Mesothelial cell of epicardium (in vitro differentiated cells): ENCODE results near the gene EYA3. TPM values are rescaled to one million over a fixed set of nuclear protein-coding genes. Genes with fewer than 3 reads are reported as not detected.

Experiments
- DNase-seq, 2 experiments: peaks; one replicate each; pipeline ENCODE4 v3.0.0; 2021; ENCODE audit warnings: low spot score in 2 of 2; ENCODE audit not compliant: unreplicated experiment in 2 of 2
- H3K27ac Mint-ChIP-seq: 2 replicates; pipeline ENCODE4 v1.8.0; 2021; ENCODE audit warnings: mixed read lengths
- H3K27me3 Mint-ChIP-seq: 2 replicates; pipeline ENCODE4 v1.8.0; 2021; ENCODE audit warnings: low read depth, mixed read lengths
- H3K36me3 Mint-ChIP-seq: 2 replicates; pipeline ENCODE4 v1.8.0; 2021; ENCODE audit warnings: mixed read lengths
- H3K4me1 Mint-ChIP-seq: 2 replicates; pipeline ENCODE4 v1.8.0; 2021; ENCODE audit warnings: mixed read lengths
- H3K4me3 Mint-ChIP-seq: 2 replicates; pipeline ENCODE4 v1.8.0; 2021; ENCODE audit warnings: mild to moderate bottlenecking, moderate library complexity, mixed read lengths
- H3K9me3 Mint-ChIP-seq: 2 replicates; pipeline ENCODE4 v1.8.0; 2021; ENCODE audit warnings: mixed read lengths
- total RNA-seq: library from RNA; stranded (reverse); gene quantifications from 3 replicates; pipeline ENCODE4 v1.2.1, GENCODE V29; 2021
- TF ChIP-seq, protein P1 (sequence below): fragments of 200-600 bp; sonication (generic); IDR thresholded peaks from one replicate; pipeline ENCODE4 v1.5.0; 2021; ENCODE audit warnings: antibody characterized with exemption; ENCODE audit not compliant: unreplicated experiment

EYA3 gene
- total RNA-seq, 1 donor from 2014 or later = 29.3 TPM

DNA sequence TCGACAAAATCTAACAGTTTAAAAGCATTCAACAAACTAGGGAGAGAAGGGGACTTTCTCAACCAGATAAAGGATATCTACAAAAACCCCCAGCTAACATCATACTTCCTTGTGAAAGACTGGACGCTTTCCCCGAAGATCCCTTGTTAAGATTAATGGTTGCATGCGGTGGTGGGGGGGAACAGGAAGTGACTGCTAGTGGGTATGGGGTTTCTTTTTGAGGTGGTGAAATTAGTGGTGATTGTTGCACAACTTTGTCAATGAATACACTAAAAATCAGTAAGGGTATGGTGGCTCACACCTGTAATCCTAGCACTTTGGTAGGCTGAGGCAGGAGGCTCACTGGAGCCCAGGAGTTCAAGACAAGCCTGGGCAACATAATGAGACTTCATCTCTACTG, 26.9 kb upstream of the EYA3 start:
- Mint-ChIP-seq H3K36me3 (no peaks in the 10 kb centered on the region), H3K9me3 (peaks cover 5% of the 10 kb centered on the region), H3K4me3 (no peak overlapping the region), H3K4me1 (no peaks in the 10 kb centered on the region), H3K27ac (no peak overlapping the region), H3K27me3 (peaks cover 2% of the 10 kb centered on the region)
- TF ChIP-seq, protein P1, sequence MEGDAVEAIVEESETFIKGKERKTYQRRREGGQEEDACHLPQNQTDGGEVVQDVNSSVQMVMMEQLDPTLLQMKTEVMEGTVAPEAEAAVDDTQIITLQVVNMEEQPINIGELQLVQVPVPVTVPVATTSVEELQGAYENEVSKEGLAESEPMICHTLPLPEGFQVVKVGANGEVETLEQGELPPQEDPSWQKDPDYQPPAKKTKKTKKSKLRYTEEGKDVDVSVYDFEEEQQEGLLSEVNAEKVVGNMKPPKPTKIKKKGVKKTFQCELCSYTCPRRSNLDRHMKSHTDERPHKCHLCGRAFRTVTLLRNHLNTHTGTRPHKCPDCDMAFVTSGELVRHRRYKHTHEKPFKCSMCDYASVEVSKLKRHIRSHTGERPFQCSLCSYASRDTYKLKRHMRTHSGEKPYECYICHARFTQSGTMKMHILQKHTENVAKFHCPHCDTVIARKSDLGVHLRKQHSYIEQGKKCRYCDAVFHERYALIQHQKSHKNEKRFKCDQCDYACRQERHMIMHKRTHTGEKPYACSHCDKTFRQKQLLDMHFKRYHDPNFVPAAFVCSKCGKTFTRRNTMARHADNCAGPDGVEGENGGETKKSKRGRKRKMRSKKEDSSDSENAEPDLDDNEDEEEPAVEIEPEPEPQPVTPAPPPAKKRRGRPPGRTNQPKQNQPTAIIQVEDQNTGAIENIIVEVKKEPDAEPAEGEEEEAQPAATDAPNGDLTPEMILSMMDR = no peak
- no peak for DNase-seq

DNA sequence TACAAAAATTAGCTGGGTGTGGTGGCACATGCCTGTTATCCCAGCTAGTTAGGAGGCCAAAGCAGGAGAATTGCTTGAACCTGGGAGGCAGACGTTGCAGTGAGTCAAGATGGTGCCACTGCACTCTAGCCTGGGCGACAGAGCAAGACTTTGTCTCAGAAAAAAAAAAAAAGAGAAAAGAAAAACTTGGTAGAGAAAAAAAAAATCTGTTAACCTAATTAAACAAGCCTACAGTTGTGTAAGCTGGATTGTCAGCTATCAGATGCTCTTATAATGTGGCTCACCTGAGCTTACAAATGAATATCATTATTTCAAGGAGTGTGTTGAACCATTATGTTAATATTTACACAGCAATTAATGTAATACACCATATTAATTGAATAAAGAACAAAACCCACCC, 26.4 kb upstream of the EYA3 start:
- Mint-ChIP-seq H3K9me3 (peaks cover 5% of the 10 kb centered on the region), H3K27me3 (peaks cover 2% of the 10 kb centered on the region), H3K36me3 (no peaks in the 10 kb centered on the region), H3K4me1 (no peaks in the 10 kb centered on the region), H3K4me3 (no peak overlapping the region), H3K27ac (no peak overlapping the region)
- TF ChIP-seq, protein P1 = no peak
- no peak for DNase-seq

DNA sequence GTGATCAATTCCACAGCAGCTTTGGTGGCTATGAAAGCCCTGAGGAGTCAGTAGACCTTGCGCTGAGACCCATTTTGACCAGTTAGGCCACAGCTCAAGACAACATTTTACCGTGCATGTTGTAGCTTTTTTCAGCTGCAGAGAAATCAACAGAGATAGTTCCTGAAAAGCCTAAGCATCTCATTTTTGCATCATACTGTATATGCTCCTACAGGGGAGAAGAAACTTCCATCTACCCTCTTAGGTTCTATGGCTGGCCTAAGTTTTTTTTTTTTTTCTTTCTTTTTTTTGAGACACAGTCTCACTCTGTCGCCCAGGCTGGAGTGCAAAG, 24.8 kb upstream of the EYA3 start:
- peaks cover 5% of the 10 kb centered on the region for H3K9me3 Mint-ChIP-seq
- H3K36me3 Mint-ChIP-seq = no peaks in the 10 kb centered on the region
- H3K4me1 Mint-ChIP-seq = no peaks in the 10 kb centered on the region
- no peak overlapping the region for H3K4me3 Mint-ChIP-seq
- H3K27me3 Mint-ChIP-seq = peaks cover 2% of the 10 kb centered on the region
- H3K27ac Mint-ChIP-seq = no peak overlapping the region
- TF ChIP-seq, protein P1 = no peak
- no peak for DNase-seq

DNA sequence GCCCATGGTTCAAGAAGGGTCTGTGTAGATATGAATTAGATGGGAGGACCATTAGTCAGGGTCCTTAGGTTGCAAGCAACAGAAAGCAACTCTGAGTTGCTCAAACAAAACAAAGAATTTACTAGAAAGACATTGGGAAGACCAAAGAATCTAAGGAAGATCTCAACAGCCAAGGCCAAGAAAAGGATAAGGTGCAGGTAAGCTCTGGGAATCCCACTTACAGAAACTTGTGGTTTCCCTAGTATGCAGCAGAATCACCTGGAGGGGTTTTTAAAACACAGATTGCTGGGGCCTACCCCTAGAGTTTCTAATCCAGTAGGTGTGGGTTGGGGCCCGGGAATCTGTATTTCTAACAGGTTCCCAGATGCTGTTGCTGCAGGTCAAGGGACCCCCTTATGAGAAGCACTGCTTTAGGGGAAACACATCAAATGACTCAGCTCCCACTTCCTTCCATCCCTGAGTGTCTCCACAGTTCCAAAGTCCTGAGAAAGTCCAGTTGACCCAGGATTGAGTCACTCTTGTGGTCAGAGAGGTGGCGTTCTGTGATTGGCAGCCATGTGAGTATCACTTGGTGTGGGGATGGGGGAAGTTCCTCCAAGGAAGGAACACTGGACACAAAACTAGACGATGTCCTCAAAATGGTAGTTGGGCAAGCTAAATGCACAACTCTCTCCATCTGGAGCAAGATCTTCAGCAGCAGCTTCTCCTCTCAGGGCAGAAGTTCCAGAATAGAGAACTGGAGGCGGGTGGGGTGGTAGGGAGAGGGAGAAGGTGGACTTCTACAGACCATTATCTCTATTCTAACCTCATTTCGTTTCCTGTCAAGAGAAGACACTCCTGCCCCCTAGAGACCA, 24.2 kb upstream of the EYA3 start:
- peaks cover 5% of the 10 kb centered on the region for H3K9me3 Mint-ChIP-seq
- TF ChIP-seq, protein P1 = no peak
- no peak overlapping the region for H3K4me3 Mint-ChIP-seq
- DNase-seq = no peak
- H3K4me1 Mint-ChIP-seq = no peaks in the 10 kb centered on the region
- no peak overlapping the region for H3K27ac Mint-ChIP-seq
- H3K27me3 Mint-ChIP-seq = peaks cover 2% of the 10 kb centered on the region
- H3K36me3 Mint-ChIP-seq = no peaks in the 10 kb centered on the region

DNA sequence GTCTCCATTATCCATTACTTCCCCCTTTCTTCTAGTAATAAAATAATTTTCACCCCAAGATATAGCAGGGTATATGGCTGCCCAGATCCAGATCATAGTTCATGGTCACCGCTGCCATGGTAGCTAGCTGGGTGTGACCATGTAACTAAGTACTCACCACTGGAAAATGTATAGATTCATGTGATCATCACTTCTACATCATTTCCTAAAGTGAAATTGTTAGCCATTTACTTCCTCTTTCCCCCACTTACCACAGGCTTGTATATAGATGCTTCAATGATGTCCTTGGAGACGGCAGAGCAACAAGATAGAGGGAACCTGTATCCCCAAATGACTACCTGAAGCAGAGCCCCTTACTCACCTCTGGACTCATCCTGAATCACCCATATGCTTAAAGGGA, 22.7 kb upstream of the EYA3 start:
- peaks cover 2% of the 10 kb centered on the region for H3K27me3 Mint-ChIP-seq
- H3K27ac Mint-ChIP-seq = no peak overlapping the region
- no peaks in the 10 kb centered on the region for H3K4me1 Mint-ChIP-seq
- H3K9me3 Mint-ChIP-seq = peaks cover 5% of the 10 kb centered on the region
- TF ChIP-seq, protein P1 = no peak
- H3K36me3 Mint-ChIP-seq = no peaks in the 10 kb centered on the region
- H3K4me3 Mint-ChIP-seq = no peak overlapping the region
- DNase-seq = no peak
